CD4-positive, alpha-beta T cell treated with Interferon alpha-2 for 1 hour (primary cell): ENCODE measurements around the gene DNAJA3.

Source experiments
- DNase-seq, 2 donors: peaks; one replicate each; pipeline ENCODE4 v3.0.0-alpha.2; 2020 to 2022

Gene DNAJA3

DNA sequence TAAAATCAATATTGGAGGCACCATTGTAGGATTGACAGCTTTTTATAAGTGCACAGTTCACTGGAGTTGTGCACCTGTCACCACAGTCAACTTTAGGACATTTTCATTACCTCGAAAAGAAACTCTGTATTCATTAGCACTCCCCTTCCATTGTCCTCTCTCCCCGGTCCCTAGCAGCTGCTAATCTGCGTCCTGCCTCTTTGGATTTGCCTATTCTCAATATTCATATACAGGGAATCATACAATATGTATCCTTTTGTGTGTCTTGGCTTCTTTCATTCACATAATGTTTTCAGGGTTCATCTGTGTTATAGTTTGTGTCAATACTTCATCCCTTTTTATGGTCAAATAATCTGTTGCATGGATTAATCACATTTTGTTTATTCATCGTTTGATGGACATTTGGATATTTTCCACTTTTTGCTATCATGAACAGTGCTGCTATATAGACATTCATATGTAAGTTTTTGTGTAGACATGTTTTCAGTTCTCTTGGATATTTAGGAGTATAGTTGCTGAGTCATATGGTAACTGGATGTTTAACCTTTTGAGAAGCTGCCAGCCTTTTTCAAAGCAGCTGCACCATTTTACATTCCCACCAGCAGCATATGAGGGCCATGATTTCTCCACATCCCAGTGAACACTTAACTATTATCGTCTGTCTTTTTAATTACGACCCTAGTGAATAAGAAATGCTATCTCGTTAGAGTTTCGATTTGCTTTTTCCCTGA lies 9.8 kb downstream of the DNAJA3 start:
- DNase-seq: no peak

DNA sequence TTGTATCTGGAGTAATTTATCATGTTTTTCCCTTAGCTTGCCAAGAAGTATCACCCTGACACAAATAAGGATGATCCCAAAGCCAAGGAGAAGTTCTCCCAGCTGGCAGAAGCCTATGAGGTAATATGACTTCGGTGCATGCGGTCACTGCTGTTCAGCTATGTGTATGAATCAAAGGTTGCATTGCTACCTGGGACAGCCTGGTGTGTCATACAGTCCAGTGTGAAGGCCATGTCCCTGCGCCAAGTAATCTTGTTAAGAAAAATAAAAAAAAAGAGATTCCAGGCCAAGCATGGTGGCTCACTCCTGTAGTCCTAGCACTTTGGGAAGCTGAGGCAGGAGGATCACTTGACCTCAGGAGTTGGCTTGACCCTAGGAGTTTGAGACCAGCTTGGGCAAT lies 11.7 kb downstream of the DNAJA3 start:
- DNase-seq: no peak

DNA sequence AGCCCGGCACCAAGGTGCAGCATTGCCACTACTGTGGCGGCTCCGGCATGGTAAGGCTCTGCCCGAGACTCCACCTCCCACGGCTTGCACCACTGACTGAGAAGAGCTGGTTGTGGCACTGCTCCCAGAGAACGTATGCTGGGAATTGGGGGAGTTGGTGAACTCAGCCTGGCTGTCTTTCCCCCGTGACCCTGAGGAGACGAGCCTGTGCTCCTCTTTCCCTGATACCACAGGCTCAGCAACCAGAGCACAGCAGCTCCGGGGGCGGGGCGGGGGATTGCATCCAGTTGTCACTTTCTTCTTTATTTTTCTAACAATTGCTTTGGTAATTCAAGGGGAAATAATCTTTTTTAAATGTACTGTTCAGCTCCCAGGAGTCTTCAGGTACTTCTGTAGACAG lies 16.7 kb downstream of the DNAJA3 start:
- DNase-seq: no peak

DNA sequence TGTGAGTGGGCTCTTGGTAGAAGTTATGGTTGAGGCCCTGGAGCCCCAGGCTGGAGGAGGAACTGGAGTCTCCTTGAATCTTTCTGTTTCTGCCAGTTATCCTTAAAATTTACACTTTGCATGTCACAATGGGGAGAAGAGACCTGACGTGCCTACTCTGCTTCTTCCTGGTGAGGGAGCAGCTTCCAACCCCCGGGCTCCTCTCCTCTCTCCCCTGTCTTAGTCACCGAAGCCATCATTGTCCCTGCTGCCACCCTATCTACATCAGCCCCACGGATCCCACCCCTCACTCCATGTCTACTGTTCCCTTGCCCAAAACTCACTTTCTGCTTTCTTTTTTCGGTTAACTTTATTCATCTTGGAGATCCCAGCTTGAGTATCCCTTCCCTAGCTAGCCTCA lies 17.6 kb downstream of the DNAJA3 start:
- DNase-seq: no peak

DNA sequence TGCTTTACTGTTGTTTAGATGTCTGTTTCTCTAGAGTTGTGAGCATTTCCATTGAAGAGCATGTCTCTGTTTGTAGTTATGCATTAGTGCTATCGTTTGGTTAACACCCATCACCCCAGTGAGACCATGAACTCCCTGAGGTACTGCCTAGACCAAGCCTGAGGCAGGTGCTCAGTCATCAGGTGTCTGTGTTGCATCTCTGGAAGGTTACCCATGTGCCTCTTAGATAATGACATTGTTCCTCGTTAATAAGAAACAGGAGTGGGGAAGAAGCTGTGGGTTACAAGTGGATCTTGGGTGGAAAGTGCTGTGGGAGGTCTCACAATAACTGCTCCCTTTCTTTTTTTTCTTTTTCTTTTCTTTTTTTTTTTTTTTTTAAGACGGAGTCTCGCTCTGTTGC lies 18.3 kb downstream of the DNAJA3 start:
- DNase-seq: no peak

DNA sequence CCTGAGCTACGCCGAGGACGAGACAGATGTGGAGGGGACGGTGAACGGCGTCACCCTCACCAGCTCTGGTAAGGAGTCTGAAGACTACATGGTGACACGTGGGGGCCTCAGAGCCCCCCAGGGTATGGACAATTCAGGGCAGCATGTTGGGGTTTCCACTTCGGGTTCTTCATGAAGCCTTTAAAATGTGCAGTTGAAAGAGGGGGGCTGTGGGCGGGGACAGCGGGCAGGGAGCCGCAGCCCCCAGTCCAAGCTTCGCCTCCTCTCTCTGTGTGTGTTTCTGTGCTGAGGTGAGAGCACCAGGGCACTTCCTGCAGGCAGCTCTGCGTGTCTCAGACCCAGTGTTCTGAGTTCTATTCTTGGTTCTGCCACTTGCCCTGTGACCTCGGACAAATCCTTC lies 24.8 kb downstream of the DNAJA3 start:
- DNase-seq: no peak

DNA sequence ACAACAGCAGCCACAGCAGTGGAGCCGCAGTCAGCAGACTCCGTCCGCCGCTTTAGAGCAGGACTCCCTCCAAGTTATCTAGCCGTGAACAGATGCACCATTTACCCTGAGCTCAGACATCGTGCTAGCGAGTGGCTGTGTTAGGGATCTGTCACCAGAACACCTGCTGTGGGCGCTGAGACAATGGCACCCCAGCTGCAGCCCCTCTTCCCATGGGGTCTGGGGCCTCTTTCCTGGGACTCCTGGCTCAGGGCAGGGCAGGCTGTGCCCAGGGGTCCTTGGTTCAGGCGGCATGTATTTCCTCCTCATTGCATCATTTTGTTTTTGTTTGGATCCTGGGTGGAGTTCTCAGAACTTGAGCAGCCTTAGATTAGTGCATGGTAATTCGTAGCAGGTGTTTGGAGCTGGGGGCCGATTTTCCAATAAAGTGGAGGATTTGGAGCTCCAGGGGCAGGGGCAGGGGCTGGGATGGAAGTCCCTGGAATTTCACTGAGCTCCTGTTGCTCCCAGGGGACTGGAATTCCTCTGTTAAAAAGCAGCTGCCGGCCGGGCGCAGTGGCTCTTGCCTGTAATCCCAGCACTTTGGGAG lies 25.4 kb downstream of the DNAJA3 start:
- DNase-seq: no peak

DNA sequence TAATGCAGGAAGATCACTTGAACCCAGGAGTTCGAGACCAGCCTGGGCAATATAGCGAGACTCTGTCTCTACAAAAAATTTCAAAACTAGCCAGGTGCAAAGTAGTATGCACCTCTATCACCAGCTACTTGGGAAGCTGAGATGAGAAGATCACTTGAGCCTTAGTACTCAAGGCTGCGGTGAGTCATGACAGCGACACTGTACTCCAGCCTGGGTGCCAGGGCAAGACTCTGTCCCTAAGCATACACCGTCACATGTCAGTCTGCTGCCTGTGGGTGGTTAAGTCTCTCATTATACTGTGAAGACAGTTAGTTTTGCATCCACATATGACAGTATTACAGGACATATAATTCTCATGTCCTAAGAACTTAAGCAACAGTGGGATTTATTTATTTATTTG lies 27.0 kb downstream of the DNAJA3 start:
- DNase-seq: no peak

DNA sequence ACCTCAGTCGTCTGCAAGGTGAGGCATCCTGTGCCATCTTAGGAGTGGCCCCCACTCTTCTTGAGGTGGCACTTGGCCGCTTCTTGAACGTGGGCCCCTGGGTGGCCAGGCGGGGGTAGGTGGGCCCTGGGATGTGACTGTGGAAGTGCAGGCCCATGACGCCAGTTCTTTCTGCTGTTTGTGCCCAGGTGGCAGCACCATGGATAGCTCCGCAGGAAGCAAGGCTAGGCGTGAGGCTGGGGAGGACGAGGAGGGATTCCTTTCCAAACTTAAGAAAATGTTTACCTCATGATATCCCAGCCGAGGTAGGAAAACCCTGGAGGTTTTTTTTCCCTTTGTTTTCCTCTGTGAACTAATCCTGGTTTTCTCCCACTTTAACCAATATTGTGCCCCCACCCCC lies 29.0 kb downstream of the DNAJA3 start:
- no peak for DNase-seq

DNA sequence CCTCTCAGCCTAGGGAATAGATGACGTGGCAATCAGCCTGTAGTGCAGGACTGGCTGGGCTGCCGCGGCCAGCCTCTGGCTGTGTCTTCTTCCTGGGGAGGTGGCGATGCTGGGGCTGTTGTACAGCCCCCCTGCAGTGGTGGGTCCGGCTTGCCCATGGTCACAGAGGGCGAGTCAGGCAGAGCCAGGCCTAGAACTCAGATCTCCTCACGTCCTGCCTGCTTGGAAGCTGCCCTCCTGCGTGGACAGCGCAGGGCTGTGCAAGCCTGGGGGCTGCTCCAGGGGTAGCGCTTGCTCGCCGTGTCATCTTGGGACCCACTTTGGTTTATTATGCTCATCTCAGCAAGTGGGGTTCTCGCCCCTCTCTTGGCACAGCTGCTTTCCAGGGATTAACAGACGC lies 29.4 kb downstream of the DNAJA3 start:
- no peak for DNase-seq

DNA sequence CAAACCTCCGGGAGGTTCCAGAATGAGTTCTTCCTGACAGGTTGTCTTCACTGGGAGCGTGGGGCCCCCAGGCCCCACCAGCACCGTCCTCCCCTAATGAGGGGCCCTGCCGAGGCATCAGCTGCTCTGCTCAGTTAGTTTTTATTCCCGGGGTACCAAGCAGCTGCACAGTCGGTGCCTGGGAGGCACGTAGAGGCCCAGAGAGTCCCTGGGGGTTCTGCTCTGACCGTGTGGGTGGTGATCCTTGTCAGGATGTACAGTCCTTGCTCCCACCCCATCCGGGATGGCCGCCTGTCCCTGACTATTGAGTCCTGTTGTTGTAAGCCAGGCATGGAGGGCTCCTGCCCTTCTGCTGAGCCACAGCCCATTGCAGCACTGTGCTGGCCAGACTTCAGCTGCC lies 30.3 kb downstream of the DNAJA3 start:
- no peak for DNase-seq

DNA sequence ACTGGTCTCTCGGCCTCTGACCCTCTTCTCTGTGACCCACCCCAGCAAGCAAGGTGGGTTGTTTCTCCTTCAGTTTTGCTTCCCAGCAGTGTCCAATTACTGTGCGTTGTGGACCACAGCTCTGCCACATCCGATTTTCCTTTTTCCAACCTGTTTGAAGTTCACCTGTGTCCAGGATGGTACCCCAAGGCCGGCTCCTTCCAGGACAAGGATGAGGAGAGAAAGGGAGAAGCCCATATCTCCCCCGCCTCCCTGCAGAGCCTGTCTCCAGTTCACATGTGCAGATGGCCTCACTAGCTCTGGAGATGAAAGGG lies 35.2 kb downstream of the DNAJA3 start:
- DNase-seq: no peak

DNA sequence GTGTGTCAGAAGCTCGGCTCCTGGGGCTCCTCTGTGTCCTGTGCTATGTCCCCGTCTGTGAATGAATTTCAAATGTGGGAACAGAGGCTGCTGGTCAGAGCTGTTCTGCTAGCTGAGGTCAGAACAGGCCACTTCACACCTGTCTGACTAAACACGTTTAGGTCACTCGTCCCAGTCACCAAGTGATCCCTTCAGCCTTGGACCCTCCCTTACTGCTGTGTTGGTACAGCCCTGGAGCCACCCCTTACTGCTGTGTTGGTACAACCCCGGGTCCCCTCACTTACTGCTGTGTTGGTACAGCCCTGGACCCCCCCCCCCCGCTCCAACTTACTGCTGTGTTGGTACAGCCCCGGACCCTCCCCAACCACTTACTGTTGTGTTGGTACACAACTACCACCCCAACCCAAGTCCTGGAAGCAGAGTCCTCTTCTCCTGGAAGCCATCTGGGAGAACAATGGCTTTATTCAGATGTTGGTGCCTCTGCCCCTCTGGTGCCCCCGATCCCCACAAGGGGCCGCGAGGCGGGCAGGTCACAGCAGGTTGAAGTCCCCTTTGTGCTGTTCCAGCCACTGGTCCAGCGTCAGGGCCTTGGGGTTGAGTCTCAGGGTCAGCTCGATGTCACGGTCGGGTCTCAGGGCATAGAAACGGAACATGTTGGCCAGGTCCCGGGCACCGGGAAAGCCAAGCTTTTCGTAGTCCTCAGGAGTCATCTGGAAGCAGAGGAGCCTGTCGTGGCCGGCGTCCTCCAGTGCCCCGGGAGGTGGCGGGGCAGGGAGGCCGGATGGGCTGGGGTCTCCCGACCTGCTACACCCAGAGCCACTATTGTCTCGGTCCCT lies 35.8 kb downstream of the DNAJA3 start:
- DNase-seq: no peak

DNA sequence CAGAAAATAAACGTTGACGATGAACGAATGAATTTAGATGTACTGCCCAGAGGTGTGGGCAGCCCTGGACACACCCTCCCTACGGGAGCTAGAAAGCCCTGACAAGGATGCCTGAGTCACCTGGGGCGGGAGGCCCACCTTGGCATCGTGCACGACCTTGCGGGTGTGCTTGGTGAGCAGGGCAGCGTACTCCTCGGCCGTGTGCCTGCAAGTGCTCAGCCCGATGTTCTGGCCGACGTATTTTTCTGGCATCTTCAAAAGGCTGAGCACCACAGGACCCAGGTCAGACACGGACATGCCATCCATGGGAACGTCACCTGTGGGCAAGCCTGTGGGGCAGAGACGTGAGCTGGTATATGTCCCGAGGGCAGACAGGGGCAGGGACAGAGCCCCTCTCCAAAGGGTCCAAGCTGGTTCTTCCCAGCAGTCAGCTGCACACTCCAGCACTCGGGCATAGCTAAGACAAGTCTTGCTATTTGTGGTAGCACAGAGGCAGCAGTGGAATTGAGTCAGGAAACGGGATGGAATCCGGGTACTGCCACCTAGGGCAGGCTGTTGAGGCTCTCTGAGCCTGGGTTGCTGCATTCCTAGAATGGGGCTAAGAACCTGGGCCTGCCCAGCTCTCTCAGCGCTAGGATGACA lies 38.0 kb downstream of the DNAJA3 start:
- DNase-seq: no peak

DNA sequence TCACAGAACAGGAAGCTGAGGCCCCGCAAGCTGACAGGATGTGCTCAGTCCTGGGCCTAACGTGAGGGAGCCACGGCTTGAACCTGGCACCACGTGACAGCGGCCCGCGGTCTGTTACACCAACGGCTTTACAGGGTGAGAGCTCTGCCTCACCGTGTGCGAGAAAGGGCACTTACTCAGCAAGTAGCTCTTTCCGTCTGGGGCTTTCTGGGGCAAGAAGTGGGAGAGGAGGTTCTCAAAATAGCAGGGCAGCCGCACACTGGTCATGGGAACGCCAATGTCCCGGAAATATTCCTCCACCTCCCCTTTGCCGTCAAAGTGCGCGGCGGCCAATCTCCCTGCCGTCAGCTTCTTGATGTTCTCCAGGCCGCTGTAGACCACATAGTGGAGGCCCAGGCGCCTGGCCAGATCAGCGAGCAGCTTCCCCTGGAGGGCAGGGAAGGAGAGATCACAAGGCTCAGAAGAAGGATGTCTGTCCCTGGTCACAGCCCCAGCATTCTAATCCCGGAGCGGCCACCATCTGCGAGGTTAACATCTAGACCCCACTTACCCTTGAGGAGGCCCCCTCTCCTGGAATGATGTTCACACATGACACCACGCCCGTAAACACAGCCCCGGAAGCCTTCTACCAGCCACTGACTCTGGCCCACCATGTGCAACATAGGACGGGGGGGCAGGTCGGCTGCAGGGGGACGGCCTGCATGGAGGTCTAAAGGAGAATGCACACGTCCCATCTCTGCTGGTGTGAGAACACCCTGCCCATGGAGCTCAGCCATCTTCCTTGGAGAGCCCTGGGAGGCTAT lies 40.5 kb downstream of the DNAJA3 start:
- DNase-seq: peak; percentile 64 to 81

DNA sequence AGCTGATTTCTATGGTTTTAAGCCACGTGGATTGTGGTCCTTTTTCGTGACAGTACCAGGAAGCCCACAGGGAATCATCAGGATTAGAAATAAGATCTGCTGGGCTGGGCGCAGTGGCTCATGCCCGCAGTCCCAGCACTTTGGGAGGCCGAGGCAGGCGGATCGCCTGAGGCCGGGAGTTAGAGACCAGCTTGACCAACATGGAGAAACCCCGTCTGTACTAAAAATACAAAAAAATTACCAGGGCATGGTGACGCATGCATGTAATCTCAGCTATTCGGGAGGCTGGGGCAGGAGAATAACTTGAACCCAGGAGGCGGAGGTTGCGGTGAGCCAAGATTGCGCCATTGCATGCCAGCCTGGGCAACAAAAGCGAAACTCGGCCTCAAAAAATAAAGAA lies 42.2 kb downstream of the DNAJA3 start:
- no peak for DNase-seq

DNA sequence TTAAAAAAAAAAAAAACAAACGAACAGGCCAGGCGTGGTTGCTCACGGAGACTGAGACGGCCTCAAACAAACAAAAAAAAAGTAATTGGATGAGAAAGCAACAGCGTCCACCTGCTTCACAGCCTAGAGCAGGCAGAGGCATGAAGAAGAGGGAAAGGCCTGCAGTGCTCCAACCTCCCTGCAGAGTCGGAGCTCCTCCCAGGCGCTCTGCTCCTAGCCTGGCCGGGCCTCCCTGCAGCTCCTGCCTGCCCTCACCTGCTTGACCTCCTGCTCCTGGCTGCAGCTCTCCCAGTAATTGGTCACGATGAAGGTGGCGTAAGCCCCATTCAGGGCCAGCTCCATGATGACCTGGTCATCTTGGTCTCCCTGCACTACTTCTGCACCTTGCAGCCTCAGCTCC lies 43.3 kb downstream of the DNAJA3 start:
- no peak for DNase-seq

DNA sequence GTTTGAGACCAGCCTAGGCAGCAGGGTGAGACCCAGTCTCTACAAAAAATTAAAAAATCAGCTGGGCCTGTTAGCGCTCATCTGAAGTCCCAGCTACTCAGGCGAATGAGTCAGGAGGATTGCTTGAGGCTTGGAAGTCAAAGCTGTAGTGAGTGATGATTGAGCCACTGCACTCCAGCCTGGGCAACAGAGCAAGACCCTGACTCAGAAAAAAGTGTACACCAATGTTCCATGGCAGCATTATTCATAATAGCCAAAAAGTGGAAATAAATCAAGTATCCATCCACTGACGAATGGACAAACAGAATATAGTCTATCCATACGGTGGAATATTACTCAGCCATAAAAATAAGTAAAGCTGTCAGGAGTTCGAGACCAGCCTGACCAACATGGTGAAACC lies 46.2 kb downstream of the DNAJA3 start:
- DNase-seq: no peak

DNA sequence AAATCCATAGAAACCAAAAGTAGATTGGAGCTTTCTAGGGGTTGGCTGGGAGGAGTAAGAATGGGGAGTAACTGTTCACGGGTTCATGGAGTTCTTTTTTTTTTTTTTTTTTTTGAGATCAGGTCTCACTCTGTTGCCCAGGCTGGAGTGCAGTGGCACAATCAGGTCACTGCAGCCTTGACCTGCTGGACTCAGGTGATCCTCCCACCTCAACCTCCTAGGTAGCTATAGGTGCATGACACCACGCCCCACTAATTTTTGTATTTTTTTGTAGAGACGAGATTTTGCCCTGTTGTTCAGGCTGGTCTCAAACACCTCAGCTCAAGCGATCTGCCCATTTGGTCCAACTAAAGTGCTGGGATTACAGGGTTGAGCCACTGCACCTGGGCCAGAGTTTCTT lies 47.2 kb downstream of the DNAJA3 start:
- DNase-seq: no peak

DNA sequence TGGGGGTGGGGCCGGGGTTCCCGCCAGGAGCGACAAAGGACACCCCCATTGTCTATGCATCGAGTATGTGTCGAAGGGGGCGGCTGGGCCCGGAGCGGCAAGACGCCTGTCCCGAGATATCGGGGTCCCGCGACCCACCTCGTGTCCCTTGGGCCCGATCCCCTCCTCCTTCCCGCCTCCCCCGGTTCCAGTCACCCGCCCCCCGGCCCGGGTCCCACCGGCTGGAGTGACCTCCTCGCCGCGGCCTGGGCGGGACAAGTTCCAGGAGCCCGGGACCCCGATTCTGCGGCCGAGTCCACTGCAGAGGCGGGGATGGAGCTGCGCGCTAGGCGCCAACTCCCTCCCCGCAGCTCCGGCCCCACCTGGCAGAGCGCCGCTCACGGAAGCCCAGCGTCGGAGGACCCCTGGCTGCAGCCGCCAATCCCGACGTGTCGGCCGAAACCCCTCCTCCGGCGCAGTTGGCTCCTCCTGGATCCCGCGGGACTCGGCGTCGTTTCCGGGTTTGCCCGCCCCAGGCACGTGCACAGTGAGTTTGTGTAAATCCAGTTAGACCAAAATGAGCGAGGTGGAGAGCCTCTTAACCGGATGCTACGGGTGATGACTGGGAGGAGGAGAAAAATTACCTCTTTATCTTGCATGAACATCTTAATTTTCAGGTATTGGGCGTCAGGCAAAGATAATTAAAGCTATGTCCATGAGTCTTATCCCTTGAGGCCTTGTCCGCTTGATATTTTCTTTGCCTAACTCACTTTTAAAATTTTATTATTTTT lies 48.7 kb downstream of the DNAJA3 start, which contains the start of gene NMRAL1:
Gene NMRAL1 (minus strand): TSS at position 434 of the 770 bp plus-strand sequence. CDS start 493 bp downstream, outside the sequence.
- peak; percentile 85 to 92 for DNase-seq

DNA sequence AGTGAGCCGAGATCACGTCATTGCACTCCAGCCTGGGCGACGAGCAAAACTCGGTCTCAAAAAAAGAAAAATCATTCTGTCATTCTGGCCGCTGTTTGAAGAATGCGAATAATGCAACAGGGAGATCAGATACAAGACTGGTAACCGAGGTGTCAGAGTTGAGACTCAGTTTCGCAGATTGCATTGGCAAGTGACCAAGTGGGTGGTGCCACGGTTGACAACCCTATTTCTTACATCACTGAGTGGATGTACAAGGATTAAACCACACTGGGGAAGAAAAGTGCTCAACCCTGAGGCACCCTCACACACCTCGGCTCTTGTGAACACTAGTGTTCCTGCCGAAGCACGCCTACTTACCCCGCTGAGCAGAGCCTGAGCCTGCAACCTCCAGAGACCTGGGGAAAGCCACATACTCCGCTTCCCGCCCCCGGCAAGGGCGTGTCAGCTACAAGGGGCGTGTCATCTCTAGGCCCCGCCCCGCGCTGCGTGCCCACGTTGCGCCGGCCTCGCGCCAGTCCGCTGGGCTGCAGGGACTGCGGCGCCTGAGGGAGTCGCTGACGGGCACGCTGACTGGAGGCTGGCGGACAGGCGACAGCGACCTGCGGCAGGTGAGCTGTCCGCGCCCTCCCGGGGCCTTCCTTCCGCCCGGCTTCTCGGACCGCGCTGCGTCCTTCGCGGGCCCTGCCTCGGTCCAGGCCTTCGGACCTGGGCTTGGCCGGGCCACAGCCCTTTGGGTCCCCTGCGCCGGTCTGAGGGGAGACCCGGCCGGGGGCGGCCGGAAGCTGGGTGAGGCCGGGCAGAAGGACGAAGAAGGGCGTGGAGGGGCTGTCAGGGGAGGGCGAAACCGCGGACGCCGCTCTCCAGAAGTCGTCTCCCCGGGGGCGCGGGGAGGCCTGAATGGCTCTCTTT lies 50.5 kb downstream of the DNAJA3 start, which contains the start of gene HMOX2:
Gene HMOX2 (plus strand): TSS at position 519 of the 909 bp plus-strand sequence. CDS start 29,127 bp downstream, outside the sequence.
- DNase-seq: peak; percentile 92 to 96
